Muscle of leg (tissue), 11 donors: Measurements from ENCODE around the gene TMEM225B. TPM values are rescaled to one million over a fixed set of nuclear protein-coding genes. Genes with fewer than 3 reads are reported as not detected.
"Not testable (repeated sequence)": the region's sequence is repeated elsewhere in the genome, so short reads cannot be mapped to it uniquely, and the experiment has no call there.

Experiments
- DNase-seq: peaks from one replicate; pipeline ENCODE4 v3.0.0; 2013
- H3K27ac ChIP-seq: one replicate; pipeline ENCODE4 v1.5.1; 2013; ENCODE audit warnings: mild to moderate bottlenecking, low read length, control low read depth
- H3K27me3 ChIP-seq: one replicate; pipeline ENCODE4 v1.6.1; 2013; ENCODE audit warnings: low read length; ENCODE audit not compliant: control insufficient read depth, insufficient read depth
- H3K36me3 ChIP-seq: one replicate; pipeline ENCODE4 v1.6.1; 2013; ENCODE audit warnings: low read length; ENCODE audit not compliant: control insufficient read depth, insufficient read depth
- H3K4me1 ChIP-seq: one replicate; pipeline ENCODE4 v1.6.1; 2013; ENCODE audit warnings: low read length; ENCODE audit not compliant: control insufficient read depth, insufficient read depth
- H3K4me3 ChIP-seq: one replicate; pipeline ENCODE4 v1.5.1; 2013; ENCODE audit warnings: low read length, control low read depth
- H3K9me3 ChIP-seq: replicated peaks from 2 replicates; pipeline ENCODE4 v1.6.1; 2013; ENCODE audit warnings: low read depth, low read length; ENCODE audit not compliant: control insufficient read depth
- WGBS: methylation state at CpG from one replicate; pipeline ENCODE4 v1.1.5; 2013; ENCODE audit warnings: missing lambda C conversion rate; ENCODE audit not compliant: insufficient coverage; 5-methylcytosine and 5-hydroxymethylcytosine counted together
- polyA plus RNA-seq, 8 donors: library from polyadenylated mRNA; unstranded; fragments of 120-200 nt; gene quantifications; one replicate each; pipeline versions ENCODE4 v1.2.1 to v1.2.3, GENCODE V29; 2013; ENCODE audit warnings: inconsistent platforms in 1 of 8, low replicate concordance in 1 of 8; ENCODE audit not compliant: insufficient read length in 8 of 8, insufficient read depth in 1 of 8
- total RNA-seq: library from RNA; stranded (reverse); fragments of 120-200 nt; gene quantifications from one replicate; pipeline ENCODE4 v1.2.4, GENCODE V29; 2013

Gene TMEM225B
- total and polyA plus RNA-seq, 9 donors = 0.37 to 1.3 (median 0.77) TPM

DNA sequence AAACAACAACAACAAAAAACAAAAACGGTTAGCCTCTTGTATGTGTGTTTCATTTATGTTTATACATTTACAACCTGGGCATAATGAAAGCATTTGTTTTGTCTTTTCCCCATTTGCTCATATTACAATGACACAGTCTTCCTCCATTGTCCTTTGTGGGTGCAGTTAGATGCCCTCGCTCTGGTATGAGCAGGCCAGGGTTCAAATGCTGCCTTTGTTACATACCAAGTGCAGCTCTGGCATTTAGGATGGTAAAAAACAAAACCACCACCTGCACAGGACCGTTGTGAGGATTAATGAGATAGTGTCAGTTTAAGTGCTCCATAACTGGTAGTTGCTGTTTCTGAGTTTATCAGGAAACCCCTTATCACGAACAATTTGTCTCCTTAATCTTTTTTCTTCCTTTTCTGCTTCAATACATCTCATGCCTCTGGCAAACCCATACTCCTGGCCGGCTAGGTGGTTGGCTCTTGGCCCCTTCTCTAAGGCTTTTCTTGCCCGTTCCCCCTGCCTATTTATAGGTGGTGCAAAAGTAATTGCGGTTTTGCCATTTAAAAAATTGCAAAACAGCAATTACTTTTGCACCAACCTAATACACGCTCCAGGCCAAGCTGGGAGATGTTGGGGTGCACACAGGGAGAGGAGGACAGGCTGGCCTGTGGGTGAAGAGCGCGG lies 18.6 kb upstream of the TMEM225B start:
- H3K4me1 ChIP-seq = peaks cover 10% of the 10 kb centered on the region
- 47% methylated on average over 3 of the region's 10 CpGs for WGBS

DNA sequence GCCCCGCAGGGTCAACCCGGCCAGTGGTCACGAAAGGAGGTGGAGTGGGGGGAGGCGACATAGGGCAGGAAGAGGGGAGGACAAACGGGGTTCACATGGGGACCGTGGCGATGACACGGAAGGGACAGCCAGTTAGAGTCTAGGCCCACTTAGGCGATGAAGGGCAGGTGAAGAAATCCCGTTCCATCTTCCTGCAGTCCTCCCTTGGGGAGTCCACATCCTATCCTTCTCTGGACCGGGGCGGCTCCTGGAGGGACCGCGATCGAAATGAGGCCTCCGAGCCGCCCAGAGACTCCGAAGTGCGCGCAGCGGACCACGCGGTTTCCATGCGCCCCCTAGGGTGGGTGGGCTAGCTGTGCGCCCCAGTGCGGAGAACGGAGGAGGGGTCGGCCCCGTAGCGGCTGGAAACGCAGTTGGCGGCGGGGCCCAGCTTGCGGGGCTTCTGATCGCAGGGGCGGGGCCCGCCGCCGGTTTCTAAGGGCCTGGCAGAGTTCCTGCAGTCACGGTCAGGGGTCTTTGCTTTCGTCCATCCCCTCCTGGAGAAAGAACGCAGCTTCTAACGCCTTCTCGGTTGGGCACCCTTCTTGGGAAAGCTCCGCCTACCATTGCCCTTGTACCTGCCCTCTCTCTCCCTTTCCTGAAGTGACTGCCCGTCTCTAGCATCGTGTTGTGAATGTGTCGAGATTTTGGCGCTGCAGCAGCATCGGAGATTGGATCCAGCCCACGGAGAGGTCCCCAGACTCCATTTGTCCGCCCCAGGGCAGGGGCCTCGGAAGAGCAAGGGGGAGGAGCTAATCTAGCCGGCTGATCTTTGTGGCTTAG lies 17.9 kb upstream of the TMEM225B start:
- Histone ChIP-seq H3K4me3 (peak overlapping the region; percentile 68), H3K27ac (no peak overlapping the region), H3K4me1 (peaks cover 10% of the 10 kb centered on the region), H3K36me3 (peaks cover under 1% of the 10 kb centered on the region), H3K27me3 (no peaks in the 10 kb centered on the region), H3K9me3 (no peaks in the 10 kb centered on the region)
- DNase-seq = peak; percentile 69
- 1% methylated on average over 46 of the region's 54 CpGs for WGBS

More for the DNA sequence above, 18.6 kb upstream of the TMEM225B start:
- peak overlapping the region; percentile 68 for H3K4me3 ChIP-seq
- peaks cover 5% of the 10 kb centered on the region for H3K36me3 ChIP-seq
- no peaks in the 10 kb centered on the region for H3K27me3 ChIP-seq
- H3K9me3 ChIP-seq = no peaks in the 10 kb centered on the region
- no peak overlapping the region for H3K27ac ChIP-seq
- DNase-seq = no peak

GRCh38 chr7:99580778-99581332 lies 17.2 kb upstream of the TMEM225B start:
- WGBS = no CpG with 5 or more reads among the region's 4 CpGs
- H3K4me3 ChIP-seq = peak overlapping the region; percentile 68
- not testable (repeated sequence) for H3K27ac ChIP-seq, H3K27me3 ChIP-seq, H3K36me3 ChIP-seq, DNase-seq, H3K9me3 ChIP-seq
- H3K4me1 ChIP-seq = peaks cover 10% of the 10 kb centered on the region

DNA sequence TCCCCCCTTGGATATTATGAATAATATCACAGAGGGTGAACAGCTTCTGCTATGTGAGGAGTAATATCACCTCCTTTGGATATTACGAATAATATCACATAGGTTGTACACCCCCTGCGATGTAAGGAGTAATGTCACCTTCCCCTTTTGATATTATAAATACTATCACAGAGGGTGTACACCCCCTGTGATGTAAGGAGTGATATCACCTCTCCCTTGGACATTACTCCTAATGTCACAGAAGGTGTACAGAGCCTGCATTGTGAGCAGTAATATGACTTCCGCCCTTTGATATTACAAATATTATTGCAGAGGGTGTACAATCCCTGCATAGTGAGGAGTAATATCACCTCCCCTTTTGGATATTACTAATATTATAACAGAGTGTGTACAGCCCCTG lies 9.2 kb upstream of the TMEM225B start:
- Histone ChIP-seq H3K4me3 (no peak overlapping the region), H3K9me3 (no peaks in the 10 kb centered on the region), H3K27ac (no peak overlapping the region), H3K4me1 (no peaks in the 10 kb centered on the region), H3K36me3 (no peaks in the 10 kb centered on the region), H3K27me3 (no peaks in the 10 kb centered on the region)
- no peak for DNase-seq
- WGBS = no CpG with 5 or more reads among the region's 3 CpGs

GRCh38 chr7:99594948-99595745 lies 2.9 kb upstream of the TMEM225B start:
- WGBS = no CpG with 5 or more reads among the region's 7 CpGs
- Histone ChIP-seq H3K9me3 (no peaks in the 10 kb centered on the region), H3K36me3 (no peaks in the 10 kb centered on the region), H3K4me3 (no peak overlapping the region), H3K4me1 (no peaks in the 10 kb centered on the region), H3K27me3 (no peaks in the 10 kb centered on the region), H3K27ac (no peak overlapping the region)
- DNase-seq = no peak

DNA sequence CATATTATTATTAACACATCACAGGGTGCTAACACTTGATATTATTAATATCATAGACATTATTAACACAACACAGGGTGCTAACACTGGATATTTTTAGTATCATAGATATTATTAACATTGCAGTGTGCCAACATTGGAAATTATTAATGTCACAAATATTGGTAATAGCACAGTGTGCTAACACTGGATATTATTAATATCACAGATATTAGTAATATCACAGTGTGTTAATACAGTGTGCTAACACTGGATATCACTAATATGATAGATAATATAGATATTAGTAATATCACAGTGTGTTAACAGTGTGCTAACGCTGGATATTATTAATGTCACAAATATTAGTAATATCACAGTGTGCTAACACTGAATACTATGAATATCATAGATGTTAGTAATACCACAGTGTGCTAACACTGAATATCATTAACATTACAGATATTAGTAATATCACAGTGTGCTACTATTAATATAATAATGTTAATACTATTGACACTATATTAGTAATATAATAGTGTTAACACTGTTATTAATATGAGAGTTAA lies 1.6 kb upstream of the TMEM225B start:
- DNase-seq = no peak
- Histone ChIP-seq H3K4me3 (no peak overlapping the region), H3K4me1 (no peaks in the 10 kb centered on the region), H3K27ac (no peak overlapping the region), H3K36me3 (no peaks in the 10 kb centered on the region), H3K27me3 (no peaks in the 10 kb centered on the region), H3K9me3 (no peaks in the 10 kb centered on the region)
- WGBS = no CpG with 5 or more reads among the region's 1 CpG

DNA sequence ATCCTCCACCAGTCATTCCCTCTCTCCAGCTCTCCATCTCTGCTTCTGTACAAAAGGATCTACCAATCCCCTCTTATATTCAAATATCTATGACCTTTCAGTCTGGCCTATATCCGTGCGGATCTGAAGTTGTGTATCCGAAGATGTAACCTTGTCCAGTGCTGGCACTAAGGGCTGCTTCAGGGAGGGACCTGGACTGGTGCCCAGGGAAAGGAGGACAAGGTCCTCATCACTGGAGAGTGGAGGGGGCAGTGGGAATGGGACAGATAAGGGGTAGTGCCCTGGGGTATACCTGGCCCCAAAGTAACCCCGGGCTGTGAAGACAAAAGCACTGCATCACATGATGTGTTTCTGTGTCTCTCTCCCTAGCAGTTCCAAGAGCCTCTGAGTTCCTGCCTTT lies 1.8 kb downstream of the TMEM225B start:
- no peaks in the 10 kb centered on the region for H3K27me3 ChIP-seq
- H3K9me3 ChIP-seq = no peaks in the 10 kb centered on the region
- no peak overlapping the region for H3K27ac ChIP-seq
- no peak for DNase-seq
- no peak overlapping the region for H3K4me3 ChIP-seq
- 87% methylated on average over 2 of the region's 4 CpGs for WGBS
- H3K36me3 ChIP-seq = no peaks in the 10 kb centered on the region
- no peaks in the 10 kb centered on the region for H3K4me1 ChIP-seq

DNA sequence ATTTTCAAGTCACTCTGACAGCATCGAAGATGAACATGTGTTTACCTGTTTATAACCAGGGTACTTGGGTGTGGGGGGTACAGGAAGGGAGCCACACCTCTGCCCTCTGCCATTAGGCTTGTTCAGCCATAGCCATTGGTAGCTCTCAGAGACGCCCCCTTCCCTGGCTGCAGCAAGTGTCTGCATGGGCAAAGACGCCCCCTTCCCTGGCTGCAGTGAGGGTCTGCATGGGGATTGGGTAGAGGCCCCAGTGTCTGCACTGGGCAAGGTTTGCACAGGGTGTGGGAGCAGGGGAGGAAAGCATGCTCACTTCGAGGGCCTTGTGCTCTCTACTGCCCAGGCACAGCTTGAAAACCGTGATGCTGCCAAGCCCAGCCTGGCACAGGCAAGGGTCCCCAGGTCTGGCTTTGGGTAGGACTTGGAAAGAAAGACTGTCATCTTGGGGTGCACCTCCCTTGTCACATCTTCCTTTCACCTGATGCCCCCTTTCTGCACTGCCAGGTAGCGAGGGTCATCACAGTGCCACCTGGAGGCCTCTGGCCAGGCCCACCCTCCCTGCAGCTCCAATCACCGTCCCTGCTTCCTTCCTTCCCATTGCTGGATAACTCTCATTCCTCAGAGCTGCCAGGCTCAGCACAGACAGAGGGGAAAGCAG lies 3.7 kb downstream of the TMEM225B start:
- Histone ChIP-seq H3K4me3 (no peak overlapping the region), H3K9me3 (no peaks in the 10 kb centered on the region), H3K27ac (no peak overlapping the region), H3K36me3 (no peaks in the 10 kb centered on the region), H3K4me1 (no peaks in the 10 kb centered on the region), H3K27me3 (no peaks in the 10 kb centered on the region)
- WGBS = 59% methylated on average over 2 of the region's 7 CpGs
- DNase-seq = no peak

DNA sequence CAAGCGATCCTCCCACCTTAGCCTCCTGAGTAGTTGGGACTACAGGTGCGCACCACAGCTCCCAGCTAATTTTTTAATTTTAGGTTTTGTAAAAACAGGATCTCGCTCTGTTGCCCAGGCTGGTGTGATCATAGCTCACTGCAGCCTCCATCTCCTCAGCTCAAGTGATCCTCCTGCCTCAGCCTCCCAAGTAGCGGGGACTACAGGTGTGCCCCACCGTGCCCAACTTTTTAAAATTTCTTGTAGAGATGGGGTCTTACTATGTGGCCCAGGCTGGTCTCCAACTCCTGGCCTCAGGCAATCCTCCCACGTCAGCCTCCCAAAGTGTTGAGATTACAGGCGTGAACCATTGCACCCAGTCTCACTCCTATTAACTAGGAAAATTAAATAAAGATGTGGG lies 7.5 kb downstream of the TMEM225B start:
- Histone ChIP-seq H3K4me1 (no peaks in the 10 kb centered on the region), H3K9me3 (no peaks in the 10 kb centered on the region), H3K27me3 (no peaks in the 10 kb centered on the region), H3K27ac (no peak overlapping the region), H3K36me3 (no peaks in the 10 kb centered on the region), H3K4me3 (no peak overlapping the region)
- no peak for DNase-seq
- WGBS = no CpG with 5 or more reads among the region's 7 CpGs
